Measurements from ENCODE around the gene FANCE.

Gene FANCE

DNA sequence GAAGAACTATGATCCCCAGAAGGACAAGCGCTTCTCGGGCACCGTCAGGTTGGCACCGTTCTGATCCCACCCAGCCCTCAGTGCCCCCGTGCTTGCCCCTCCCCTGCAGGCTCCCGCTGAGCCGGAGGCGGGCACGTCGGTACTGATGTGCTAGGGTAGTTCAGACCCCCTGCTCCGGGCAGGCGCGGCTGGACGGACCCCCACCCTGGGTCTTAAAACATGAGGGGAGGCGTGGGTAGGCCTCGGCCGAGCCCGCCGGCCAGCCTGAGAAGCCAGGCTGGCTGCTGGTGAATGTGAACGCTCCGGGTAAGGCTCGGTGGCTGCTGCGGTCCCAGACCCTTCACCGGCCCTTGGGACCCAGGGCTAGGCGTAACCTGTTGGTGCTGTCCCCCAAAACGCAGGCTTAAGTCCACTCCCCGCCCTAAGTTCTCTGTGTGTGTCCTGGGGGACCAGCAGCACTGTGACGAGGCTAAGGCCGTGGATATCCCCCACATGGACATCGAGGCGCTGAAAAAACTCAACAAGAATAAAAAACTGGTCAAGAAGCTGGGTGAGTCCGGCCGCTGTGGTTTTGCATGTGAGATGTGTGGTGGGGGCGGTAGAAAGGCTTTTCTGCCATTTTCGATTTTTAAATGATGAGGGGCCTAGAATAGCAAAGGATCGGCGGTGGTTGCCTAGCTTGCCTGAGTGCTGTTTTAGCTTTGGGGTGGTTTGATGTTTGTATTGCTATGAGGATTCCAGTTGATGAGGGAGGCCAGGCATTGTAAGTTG is 17.0 kb downstream of the FANCE start:
- DNase-seq: no peak

DNA sequence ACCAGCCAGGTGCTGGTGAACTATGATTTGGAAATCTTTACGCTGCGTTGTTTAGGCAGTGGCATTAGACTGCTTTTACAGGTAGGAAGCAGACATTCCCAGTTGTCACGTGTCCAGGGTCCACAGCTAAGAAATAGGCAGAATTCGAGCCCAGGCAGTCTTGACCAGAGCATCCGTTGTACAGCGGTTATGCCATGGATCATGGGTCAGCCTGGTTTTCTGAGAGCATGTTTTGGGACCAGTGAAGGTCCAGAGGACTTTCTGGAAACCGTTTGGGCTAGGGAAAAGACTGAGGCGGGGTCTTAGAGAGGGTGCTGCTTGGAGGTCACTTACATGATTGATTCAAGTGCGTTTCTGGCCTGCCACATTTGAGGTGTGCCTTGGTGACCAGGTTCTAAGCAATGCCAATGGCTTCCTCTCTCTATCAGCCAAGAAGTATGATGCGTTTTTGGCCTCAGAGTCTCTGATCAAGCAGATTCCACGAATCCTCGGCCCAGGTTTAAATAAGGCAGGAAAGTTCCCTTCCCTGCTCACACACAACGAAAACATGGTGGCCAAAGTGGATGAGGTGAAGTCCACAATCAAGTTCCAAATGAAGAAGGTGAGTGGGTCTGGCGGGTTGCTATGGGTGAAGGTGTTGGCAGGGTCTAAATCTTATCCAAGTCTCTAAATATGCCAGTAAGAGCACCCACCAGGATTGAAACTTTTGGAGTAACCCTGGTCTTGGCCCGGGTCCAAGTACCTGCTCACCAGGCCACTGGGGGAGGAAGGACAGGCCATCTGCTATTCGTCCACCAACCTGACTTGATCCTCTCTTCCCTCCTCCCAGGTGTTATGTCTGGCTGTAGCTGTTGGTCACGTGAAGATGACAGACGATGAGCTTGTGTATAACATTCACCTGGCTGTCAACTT is 17.9 kb downstream of the FANCE start:
- DNase-seq: no peak

DNA sequence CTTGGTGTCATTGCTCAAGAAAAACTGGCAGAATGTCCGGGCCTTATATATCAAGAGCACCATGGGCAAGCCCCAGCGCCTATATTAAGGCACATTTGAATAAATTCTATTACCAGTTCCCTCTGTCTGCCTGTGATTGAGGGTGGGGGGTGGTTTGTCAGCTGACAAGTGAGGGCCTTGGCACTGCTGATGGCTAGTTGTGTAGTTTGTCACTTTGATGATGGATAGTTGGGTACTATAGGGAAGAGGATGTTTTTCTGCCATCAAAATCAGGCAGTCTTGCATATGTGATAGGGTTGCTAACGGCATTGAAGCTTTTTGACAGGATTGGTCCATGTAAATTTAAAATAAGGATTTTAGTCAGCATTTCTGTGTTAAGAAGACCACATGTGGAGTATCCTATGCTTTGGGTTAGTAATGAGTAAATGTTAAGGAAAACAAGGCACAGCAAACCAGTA is 18.6 kb downstream of the FANCE start:
- DNase-seq: no peak

DNA sequence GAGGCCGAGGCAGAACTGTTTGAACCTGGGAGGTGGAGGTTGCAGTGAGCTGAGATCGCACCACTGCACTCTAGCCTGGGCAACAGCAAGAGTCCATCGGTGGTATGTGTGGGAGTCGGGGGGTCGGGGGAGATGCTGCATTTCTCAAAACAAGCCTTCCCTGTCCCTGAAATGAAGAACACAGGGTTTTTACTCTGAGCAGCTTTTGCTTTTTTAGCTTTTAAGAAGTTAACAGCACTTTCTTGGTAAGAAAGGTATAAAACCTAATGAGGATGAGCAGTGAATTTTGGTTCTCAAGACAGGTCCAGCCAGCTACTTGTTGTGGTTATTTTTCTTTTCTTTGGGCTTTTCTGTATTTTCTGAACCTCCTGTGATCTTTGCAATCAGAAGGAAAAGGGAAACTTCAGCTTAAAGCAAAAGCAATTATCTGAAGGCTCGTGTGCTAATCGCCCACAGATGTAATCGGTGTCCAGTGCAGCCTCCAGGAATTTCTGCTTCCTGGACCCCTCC is 19.8 kb downstream of the FANCE start:
- DNase-seq: no peak

DNA sequence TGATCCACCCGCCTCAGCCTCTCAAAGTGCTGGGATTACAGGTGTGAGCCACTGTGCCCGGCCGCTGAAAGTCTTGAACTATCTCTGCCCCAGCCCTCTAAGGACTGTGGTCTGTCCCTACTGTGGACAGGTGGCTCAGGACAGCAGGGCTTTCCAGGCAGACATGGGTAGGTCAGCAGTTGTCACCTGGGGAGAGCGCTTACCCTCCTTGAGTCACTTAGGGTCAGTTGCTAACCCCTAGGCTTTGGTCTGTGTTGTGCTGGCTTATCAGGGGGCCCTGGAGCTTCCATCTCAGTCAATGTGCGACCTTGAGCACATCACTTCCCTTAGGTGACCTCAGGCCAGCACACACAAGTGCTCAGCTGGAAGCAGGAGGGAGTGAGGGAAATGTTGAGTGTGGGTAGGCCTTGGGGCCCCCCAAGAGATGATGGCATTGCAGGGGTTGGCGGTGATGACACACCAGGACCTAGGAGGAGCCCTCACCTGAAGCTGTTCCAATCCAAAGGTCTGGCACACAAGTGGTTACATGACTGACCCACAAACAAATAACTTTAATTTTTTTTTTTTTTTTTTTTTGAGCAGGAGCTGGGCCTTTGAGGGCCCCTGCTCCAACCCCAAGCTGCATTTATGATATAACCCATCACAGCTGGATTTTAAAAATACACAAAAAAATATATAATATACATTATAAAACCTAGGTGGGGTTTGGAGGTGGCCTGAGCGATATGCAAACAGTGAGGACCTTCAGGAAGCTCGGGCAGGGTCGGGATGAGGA is 21.1 kb downstream of the FANCE start:
- DNase-seq: no peak

DNA sequence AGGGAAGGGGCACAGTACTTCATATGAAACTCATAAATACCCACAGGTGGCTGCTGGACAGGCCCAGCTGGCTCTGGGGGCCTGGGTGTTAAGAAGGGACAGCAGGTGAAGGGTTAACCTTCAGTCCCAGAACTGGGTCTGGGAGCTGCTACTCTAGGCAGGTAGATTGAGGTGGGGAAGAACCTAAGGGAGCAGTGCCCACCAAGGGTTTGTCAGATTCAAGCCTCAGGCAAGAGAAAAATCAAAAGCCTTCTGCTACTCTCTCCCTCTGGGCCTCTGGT is 21.7 kb downstream of the FANCE start:
- no peak for DNase-seq

DNA sequence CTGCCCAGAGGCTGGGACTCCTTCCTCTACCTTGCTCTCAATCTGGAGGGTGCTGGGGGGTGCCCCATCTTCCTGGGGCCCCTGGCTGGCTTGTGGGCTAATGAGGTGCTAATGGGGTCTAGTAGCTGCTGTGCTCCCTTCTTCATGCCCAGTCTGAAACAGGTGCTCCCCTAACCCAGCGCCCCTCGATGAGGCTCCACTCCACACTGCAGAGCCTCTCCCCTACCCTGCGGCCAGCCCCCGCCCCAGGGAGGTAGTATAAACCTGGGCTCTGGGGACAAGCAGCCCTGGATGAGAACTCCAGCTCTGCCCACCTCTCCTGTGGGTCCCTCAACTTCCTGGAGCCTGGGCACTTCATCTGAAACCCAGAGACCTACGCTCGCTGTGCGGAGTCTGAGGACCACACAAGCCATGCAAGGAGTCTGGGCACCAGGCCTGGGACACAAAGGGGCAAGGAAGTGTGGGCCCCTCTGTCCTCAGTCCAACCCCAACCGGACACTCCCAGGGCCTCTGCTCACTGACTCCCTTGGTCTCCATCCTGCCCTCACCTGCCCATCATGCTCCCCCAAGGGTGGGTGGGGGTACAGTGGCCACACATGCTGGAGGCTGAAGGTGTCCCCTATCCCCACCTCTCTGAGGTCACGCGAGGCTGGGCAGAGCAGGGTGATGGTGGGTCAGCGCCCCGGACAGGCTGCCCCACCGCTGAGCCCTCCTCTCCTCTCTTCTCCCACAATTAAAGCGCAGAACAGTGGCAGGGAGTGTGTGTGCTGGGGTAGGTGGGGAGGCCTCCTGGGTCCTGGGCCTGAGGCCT is 22.2 kb downstream of the FANCE start:
- no peak for DNase-seq

DNA sequence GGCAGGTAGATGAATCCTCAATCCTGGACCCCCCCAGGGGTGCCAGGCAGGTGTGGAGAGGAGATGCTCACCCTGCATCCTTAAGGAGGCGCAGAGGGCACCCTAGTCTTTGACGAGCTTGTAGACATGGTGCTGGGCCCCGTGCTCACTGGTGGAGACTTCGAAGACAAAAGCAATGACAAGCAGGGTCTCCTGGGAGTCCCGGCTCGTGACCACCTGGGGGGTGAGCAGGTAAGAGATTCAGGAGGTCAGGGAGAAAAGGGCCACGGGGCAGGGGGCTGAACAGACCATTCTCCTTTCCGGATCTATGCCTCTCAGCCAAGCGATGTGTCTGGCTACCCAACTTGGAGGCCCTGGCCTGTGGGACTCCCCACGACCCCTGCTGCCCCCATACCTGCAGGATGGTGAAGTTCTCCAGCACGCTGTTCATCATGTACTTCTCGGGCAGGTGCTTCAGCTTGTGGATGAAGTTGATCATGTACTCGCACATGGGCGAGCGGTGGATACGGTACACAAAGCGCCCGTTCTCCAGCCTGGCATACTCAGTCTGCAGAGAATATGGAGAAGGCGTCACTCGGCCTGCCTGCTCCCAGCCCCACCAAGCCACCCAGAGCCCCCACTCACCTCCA is 22.9 kb downstream of the FANCE start:
- DNase-seq: no peak

DNA sequence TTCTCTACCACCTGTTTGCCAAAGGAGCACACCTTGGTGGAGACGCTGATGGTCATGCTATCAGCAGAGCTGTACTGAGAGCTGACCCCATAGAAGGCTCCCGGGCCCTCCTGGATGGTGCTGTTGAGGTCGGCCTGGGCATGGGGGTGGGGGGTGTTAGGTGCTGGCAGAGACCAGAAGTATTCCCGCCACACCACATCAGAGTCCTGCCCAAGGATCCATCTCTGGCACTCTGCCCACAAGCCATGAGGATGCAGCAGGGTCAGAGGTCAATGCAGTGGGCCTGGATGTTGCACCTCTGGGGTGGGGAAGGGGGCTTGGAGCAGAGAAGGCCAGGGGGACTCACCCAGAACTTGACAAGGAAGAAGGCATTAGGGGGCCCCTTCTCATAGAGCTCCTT is 23.4 kb downstream of the FANCE start:
- no peak for DNase-seq

DNA sequence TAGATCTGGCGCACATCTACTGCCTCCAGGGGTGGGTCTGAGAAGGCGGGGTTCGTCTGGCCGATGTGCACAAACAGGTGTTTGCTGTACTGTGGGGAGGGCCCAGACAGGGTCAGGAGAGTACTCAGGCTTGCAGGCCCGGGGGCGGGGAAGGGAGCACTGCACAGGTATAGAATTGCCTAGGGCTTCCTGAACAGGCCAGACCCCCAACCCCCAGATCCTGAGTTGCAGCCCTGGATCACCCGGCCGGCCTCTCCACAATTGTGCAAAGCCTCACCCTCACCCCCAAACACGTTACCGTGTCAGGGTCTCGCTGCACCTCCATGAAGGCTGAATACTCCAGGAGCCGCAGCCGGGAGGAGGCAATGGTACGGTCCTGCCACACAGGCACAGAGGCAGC is 23.9 kb downstream of the FANCE start:
- DNase-seq: no peak

DNA sequence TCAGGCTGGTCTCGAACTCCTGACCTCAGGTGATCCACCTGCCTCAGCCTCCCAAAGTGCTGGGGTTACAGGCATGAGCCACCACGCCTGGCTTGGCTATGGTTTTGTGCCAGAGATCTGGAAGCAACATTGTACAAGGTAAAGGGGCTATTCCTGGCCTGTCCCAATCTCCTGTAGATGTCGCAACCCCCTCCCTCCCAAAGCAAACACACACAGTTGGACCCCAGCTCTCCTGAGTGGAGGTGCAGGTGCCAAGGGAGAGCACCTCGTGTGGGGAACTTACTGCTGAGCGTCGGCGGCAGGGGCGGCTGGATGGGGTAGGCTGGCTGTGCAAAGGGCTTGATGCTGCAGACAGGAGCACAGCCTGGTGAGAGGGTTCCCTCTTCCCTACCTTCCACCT is 24.9 kb downstream of the FANCE start:
- DNase-seq: no peak

DNA sequence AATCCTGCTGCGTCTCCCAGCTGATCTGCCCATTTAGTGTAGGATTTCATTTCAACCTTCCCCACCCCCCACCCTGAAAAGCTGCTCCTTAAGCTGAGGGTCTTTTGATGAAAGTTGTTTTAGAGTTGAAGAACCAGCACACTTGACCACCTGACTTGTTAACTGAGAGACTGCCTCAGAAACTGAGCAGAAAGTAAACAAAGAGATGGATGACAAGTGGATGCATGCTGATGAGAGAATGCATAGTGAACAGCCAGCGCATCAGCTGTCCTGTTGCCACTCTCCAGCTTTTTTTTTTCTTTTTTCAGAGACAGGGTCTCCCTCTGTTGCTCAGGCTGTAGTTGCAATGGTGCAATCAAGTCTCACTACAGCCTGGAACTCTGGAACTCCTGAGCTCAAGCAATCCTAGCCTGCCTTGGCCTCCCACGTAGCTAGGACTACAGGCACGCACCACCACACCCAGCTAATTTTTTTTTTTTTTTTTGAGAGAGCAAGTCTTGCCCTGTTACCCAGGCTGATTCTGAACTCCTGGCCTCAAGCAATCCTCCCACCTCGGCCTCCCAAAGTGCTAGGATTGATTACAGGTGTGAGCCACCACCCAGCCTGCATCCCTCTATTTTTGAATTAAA is 25.5 kb downstream of the FANCE start:
- peak in 1 of 2 experiments; percentile 24 for DNase-seq

DNA sequence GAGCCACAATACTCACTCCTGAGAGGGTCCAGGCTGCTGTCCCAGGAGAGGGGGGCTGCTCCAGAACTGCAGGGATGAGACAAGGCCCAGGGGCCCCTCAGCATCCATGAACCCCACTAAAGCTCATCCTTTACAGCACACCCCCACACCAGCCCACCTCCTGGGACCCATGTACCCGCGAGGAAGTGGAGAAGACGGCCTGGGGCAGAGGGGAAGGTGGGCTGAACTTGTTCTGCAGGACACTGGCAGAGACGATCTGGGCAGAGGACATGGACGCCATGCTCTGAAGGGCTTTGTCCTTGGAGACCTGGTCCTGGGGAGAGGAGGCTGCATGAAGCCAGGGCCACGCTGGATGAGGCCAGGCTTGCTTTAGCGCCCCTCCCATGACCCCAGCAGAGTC is 26.1 kb downstream of the FANCE start:
- no peak for DNase-seq

DNA sequence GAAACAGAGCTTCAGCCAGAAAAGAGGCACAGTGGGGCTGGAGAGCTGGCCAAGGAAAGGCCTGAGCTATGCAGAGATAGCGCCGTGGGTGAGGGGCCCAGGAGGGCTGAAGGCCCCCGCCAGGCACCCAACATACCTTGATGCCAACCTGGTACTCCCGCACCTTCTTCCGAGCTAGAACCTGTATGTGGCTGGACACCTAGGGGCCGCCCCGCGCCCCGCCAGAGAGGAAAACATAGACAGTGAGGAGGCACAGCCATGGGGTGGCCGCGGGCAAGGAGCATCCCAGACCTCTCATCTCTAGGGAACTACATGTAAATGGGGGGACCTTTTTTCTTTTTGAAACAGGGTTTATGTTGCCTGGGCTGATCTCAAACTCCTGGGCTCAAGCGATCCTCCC is 28.0 kb downstream of the FANCE start:
- no peak for DNase-seq

DNA sequence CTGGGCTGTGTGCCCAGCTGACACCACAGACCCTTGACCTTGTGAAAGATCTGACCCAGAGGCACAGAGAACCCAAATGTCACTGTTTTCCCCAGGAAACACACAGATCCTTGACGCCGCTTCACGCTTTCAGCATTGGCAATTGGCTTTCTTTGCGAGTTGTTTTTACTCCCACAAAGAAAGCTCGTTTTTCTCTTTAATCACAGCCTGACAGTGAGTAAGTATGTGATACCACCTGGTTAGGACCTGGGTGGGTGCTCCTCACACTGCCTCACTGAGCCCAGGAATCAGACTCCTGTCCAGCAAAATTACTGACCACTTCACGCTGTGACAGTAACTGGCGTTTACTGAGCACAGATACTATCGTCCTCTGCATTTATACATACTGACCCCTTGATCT is 29.1 kb downstream of the FANCE start:
- no peak for DNase-seq

DNA sequence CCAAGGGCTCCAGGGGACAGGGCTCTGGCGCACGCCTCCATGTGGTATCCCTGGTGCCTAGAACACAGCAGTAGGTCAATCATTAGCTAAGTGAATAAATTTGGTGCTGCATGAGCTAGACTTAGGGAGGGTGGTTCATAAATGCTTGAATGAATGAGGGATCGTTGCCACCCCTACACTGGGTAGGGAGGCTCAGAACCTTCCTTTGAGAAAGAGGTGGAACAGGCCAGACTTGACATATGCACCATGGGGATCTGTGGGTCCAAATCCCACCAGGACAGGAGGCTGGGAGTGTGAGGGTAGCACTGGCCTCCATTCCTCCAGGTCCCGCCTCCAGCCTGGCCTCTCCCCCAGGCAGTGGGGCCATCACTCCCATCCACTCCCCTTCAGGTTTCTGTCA is 30.9 kb downstream of the FANCE start:
- no peak for DNase-seq

DNA sequence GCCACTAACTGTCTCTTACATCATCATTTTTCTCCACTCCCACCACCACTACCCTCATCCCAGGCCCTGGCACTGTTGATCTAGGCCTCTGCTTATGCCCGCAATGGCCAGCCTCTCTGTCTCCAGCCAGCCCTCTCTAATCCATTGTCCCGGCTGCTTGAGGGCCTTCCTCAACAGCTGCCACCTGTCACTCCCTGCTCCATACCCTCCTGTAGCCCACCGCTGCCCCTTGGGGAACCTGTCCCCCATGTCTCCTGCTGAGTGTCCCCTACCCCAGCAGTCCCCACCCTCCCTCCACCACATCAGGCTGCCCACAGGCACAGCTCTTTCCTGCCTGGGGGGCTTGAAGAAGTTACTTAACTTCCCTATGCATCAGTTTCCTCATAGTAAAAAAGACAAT is 31.4 kb downstream of the FANCE start:
- no peak for DNase-seq

DNA sequence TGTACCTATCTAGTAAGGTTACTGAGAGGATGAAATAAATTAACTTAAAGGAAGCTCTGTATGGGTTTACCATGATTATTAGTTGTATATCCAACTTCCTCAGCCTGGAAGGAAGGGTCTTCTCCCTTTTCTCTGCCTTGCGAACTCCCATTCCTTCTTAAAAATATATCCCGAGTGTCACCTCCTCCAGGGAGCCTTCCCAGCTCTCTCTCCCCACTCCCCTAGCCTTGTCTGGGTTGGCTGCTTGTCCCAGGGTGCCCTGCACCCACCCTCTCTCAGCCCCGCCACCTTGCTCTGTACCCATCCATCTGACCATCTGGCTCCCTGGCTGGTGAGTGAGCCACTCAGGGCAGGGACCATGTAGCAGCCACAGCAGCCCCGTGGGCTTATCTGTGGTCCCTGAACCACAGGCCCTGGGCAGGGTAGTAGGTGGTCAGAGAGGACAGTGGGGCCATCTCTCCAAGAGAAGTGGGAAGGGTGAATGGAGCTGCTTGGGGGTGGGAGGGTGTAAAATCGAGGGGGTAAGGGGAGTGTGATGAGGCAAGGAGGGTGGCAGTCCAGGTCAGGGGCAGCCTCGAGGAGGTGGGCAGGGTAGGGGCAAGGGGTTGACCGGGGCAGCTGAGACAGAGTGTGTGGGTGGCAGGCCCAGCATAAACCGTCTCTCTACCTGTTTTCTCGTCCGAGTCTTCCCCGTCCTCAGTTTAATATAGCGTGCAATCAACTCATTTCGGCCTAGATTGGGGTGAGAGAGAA is 31.9 kb downstream of the FANCE start:
- DNase-seq: no peak

DNA sequence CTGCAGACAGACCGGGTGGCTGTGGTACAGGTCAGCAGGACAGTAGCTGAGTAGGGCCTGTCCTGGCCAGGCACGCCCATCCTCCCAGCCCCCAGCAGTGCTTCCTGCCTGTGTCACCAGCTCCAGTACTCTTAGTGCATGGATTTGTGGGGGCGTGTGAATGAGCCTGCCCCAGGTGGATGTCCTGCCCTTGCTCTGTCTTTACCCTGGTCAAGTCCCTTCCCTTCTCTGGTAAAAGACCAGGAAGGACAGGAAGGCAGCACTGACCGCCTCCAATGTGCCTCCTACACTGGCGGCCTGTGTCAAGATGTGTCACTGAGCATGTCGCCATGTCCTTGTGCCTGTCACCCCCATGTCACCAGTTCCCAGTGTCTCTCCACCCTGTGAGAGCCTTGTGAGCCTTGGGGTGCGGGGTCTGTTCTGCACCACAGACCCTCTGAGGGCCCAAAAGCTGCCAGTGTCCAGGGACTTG is 32.8 kb downstream of the FANCE start:
- DNase-seq: no peak

DNA sequence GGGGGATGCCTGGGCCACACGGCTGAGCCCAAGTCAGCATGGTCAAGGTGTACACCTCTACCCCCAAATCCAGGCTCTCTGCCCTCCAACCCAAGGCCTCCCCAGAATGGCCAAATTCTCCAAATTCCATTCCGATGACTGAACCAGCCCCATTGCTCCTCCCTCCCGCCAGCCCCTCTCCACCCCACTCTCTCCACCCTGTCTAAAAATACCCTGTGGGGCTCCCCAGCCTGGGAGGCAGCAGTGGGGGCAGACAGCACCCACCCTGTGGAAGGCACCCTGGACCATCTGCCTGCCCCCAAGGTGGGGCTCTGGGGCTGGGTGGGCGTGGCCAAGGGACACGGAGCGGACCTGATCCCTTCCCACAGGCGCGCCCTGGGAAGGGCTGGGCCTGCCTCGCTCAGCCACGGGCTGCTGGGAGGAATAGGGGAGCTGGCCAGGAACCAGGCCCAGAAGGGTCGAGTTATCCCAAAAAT is 33.3 kb downstream of the FANCE start:
- DNase-seq: peak; percentile 41 to 77

Measured in NCI-H526 (cell line).